GM19023 (cell line): ENCODE data around the gene SRPK1.

Source experiments
- ATAC-seq: cut with Tn5 transposase; IDR thresholded peaks from one replicate; pipeline ENCODE4 v1.9.1; 2021; ENCODE audit warnings: mild to moderate bottlenecking, moderate library complexity; ENCODE audit not compliant: unreplicated experiment

The SRPK1 gene

GRCh38 chr6:35829306-35829705, 91.6 kb downstream of the SRPK1 start:
- no peak for ATAC-seq

GRCh38 chr6:35824552-35825192, 96.2 kb downstream of the SRPK1 start:
- ATAC-seq, result no peak

- no peak for ATAC-seq
Measured at GRCh38 chr6:35823601-35824000, 97.3 kb downstream of the SRPK1 start.

GRCh38 chr6:35817515-35817914, 103.4 kb downstream of the SRPK1 start:
- ATAC-seq, result no peak

GRCh38 chr6:35811699-35811995, 109.3 kb downstream of the SRPK1 start:
- ATAC-seq, result no peak

GRCh38 chr6:35810971-35811698, 109.8 kb downstream of the SRPK1 start:
- ATAC-seq, result no peak

GRCh38 chr6:35809809-35810208, 111.1 kb downstream of the SRPK1 start:
- no peak for ATAC-seq

- ATAC-seq, result no peak
Measured at GRCh38 chr6:35808688-35809087, 112.2 kb downstream of the SRPK1 start.

- no peak for ATAC-seq
Measured at GRCh38 chr6:35804996-35805736, 115.7 kb downstream of the SRPK1 start, which contains the start of gene LHFPL5. Gene LHFPL5, plus strand, starts transcription at chr6:35805352. Its CDS starts 319 bp downstream, at chr6:35805671.

GRCh38 chr6:35801148-35801547, 119.8 kb downstream of the SRPK1 start:
- no peak for ATAC-seq

- ATAC-seq, result no peak
Measured at GRCh38 chr6:35798706-35799105, 122.2 kb downstream of the SRPK1 start.

GRCh38 chr6:35797837-35798526, 122.9 kb downstream of the SRPK1 start:
- ATAC-seq, result no peak

GRCh38 chr6:35796236-35796635, 124.7 kb downstream of the SRPK1 start:
- ATAC-seq, result no peak

GRCh38 chr6:35795453-35796071, 125.3 kb downstream of the SRPK1 start:
- ATAC-seq, result no peak

GRCh38 chr6:35794536-35795452, 126.1 kb downstream of the SRPK1 start:
- ATAC-seq, result no peak

- ATAC-seq, result no peak
Measured at GRCh38 chr6:35790683-35791082, 130.2 kb downstream of the SRPK1 start.

- no peak for ATAC-seq
Measured at GRCh38 chr6:35788423-35788982, 132.4 kb downstream of the SRPK1 start.

GRCh38 chr6:35787266-35788218, 133.4 kb downstream of the SRPK1 start:
- no peak for ATAC-seq
